ENCODE data around the gene HERPUD1.

GRCh38 chr16:56914896-56915295 is 17.0 kb upstream of the HERPUD1 start:
- TF ChIP-seq CTCF (IDR thresholded peaks at IDR 0.05; ENCODE audit: borderline replicate concordance, extremely low read depth, low read length, poor library complexity, severe bottlenecking) (no peak), EZH2 (IDR thresholded peaks at IDR 0.05; ENCODE audit: borderline replicate concordance, low read depth, low read length, severe bottlenecking) (no peak)
